GM19099 (cell line): ENCODE results near the gene DNAJC4.

ENCODE experiments used
- POLR2A ChIP-seq: IDR thresholded peaks from 3 replicates; pipeline ENCODE4 v1.6.1; 2011; ENCODE audit warnings: low read depth; ENCODE audit not compliant: insufficient read length; ENCODE audit errors: extremely low read depth

Gene DNAJC4

DNA sequence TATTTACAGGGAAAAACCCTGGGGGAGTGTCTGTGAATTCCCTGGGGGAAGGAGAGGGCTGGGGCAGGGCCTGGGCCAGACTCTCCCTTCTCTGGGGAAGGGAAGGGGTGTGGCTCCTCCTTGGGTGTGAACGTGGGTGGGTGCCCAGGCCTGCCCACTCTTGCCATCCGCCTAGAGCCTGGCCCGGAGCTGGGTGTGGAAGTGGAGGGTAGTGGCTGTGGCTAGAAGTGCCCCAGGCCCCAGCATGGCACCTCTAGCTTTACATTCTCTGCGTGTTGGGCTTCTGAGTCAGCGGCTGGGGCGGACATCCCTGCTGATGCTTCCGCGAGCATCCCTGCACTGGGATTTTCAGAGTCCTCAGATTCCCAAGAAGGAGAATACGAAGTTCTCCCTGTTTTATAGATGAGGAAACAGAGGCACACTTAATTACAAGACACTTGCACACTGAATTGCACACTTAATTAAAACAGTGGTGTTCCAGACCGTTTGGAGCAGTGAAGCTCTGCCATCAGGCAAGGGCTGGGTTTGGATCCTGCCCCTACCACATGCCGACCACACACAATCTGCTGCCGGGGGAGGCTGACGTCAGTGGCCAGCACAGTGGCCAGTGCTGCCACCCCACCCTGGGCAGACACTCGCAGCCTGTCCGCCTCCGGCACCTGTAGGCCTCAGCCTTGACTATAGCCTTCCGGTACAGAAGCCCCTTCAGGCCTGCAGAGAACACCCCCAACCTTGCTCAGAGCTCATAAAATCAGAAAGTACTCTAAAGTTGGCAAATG is 46.5 kb downstream of the DNAJC4 start:
- no peak for TF ChIP-seq POLR2A

DNA sequence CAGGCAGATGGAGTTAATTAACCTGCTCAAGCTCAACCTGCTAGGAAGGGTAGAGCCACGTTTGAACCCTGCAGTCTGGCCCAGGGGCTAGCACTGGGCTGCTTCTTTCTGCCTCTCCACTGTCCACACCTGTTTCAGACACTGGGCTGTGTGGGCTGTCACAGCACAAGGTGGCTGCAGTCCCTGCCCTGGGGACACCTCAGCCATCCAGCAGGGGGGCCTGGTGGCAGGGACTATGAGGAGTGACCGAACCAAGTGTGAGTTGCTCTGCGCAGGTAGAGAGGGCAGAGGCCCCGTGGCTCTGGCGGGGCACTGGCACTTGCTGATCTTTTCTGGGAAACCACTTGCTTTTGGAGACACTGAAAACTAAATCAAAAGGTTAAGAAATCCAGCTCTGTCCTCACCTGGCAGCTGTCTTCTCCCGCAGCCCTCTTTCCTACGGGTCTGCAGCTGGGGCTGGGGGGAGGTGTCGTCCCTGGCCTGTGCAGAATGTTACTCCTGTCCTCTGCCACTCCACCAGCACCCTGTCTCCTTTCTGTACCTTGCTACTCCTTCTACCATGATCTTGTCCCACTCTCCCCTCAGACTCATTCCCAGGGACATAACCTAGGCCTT is 48.3 kb downstream of the DNAJC4 start:
- TF ChIP-seq POLR2A, result no peak

DNA sequence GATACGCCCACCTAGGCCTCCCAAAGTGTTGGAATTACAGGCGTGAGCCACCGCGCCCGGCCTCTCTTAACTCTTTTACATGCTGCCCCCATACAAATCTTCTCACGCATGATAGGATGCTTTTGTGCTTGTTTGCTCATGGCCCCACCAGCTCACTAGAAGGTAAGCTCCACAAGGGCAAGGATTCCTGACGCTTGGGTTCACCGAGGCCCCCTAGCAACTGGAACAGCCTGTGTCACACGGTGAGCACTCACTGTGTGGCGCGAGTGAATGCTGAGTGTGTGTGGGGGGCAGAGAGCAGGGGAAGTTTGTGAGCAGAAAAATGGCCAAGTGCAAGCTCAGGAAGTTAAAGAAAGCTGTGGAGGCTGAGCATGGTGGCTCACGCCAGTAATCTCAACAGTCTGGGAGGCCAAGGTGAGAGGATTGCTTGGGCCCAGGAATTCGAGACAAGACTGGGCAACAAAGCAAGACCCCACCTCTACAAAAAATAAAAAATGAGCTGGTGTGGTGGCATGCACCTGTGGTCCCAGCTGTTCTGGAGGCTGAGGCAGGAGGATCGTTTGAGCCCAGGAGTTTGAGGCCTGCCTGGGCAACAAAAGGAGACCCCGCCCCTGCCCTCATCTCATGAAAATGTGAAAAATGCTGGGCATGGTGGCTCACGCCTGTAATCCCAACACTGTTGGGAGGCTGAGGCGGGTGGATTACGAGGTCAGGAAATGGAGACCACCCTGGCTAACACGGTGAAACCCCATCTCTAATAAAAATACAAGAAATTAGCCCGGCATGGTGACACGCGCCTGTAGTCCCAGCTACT is 51.8 kb downstream of the DNAJC4 start:
- no peak for TF ChIP-seq POLR2A

DNA sequence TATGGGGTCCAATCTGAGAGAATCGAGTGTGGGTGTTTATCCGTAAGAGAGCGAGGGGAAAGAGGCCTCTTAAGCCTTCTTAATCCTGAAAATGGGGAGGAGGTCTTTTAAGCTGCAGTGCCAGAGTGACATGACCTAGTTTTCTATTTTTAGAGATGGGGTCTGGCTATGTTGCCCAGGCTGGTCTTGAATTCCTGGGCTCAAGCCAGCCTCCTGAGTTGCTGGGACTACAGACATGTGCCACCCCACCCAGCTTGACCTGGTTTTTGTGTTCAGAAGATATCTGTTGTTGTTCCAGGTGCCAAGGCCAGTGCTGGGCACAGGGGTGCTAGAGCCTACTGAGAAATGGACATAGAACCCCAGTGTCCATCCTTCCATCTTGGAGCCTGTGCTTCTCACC is 52.7 kb downstream of the DNAJC4 start:
- no peak for TF ChIP-seq POLR2A
